NK-92 (cell line): ENCODE data around the gene MAF.

Source experiments
- DNase-seq: peaks from one replicate; lab custom pipeline; 2025; ENCODE audit not compliant: unreplicated experiment; lab: John Stamatoyannopoulos, UW

Gene MAF

GRCh38 chr16:79547085-79547484 lies 53.5 kb downstream of the MAF start:
- DNase-seq: no peak
